ENCODE data around the gene VEZT.

DNA sequence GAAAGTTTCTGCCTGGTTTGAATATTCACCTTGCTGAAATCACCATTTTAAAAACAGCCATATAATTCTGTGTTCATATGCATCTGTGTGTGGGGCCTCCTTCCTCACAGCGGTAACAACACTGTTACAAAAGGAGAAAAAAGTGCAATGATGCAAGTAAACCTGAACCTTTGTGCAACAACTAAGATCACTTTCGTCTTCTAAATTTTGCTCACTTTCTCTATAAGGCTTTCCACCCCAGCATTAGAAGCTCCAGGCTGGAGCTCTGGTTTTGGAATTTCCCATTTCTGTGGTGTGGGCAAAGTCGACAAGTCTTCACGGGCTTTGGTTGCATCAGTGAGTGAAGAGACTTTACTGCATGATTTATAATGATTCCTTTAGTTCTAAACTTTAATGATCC lies 18.7 kb upstream of the VEZT start:
- TF ChIP-seq, protein P1, sequence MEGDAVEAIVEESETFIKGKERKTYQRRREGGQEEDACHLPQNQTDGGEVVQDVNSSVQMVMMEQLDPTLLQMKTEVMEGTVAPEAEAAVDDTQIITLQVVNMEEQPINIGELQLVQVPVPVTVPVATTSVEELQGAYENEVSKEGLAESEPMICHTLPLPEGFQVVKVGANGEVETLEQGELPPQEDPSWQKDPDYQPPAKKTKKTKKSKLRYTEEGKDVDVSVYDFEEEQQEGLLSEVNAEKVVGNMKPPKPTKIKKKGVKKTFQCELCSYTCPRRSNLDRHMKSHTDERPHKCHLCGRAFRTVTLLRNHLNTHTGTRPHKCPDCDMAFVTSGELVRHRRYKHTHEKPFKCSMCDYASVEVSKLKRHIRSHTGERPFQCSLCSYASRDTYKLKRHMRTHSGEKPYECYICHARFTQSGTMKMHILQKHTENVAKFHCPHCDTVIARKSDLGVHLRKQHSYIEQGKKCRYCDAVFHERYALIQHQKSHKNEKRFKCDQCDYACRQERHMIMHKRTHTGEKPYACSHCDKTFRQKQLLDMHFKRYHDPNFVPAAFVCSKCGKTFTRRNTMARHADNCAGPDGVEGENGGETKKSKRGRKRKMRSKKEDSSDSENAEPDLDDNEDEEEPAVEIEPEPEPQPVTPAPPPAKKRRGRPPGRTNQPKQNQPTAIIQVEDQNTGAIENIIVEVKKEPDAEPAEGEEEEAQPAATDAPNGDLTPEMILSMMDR (IDR thresholded peaks at IDR 0.05), result no peak
- TF ChIP-seq POLR2AphosphoS5 (IDR thresholded peaks at IDR 0.05), result no peak

Data from esophagus muscularis mucosa (tissue), 3 donors.